ENCODE data around the gene CD9. TPM values are rescaled to one million over a fixed set of nuclear protein-coding genes. Genes with fewer than 3 reads are reported as not detected.

CD9 gene
- total RNA-seq, 2 experiments from 2014 or later = 11.3 to 11.9 TPM

DNA sequence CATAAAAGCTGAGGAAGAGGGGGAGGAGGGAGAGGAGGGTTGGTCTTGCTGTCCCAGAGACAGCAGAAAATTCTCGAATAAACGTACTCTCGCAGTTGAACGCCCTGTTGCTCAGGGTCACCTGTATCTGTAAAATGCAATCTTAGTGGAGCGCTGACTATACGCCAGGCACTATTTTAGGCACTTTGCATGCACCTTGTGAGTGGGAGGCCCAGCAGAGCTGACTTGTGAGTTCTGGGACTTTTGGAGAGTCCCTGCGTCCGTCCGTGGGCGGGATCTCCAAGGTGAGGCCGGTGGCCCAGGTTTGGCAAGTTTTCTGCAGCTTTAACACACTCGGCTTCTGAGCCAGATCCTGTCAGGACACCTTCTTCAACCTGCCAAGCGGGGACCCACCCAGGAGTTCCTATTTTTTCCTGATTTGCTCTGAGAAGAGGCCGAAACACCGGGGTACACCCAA lies 77.8 kb downstream of the CD9 start:
- CTCF ChIA-PET = interaction anchor here (0.5 to 4.6 kb wide), 13 partner anchors 10 to 290 kb away, joined by 3 to 70 read pairs (median 4); partner anchors contain the start of gene CD9
- POLR2A ChIA-PET = interaction anchor here (1.0 kb wide), 1 partner anchor 136 kb away, joined by 3 read pairs; no protein-coding TSS in a partner anchor

DNA sequence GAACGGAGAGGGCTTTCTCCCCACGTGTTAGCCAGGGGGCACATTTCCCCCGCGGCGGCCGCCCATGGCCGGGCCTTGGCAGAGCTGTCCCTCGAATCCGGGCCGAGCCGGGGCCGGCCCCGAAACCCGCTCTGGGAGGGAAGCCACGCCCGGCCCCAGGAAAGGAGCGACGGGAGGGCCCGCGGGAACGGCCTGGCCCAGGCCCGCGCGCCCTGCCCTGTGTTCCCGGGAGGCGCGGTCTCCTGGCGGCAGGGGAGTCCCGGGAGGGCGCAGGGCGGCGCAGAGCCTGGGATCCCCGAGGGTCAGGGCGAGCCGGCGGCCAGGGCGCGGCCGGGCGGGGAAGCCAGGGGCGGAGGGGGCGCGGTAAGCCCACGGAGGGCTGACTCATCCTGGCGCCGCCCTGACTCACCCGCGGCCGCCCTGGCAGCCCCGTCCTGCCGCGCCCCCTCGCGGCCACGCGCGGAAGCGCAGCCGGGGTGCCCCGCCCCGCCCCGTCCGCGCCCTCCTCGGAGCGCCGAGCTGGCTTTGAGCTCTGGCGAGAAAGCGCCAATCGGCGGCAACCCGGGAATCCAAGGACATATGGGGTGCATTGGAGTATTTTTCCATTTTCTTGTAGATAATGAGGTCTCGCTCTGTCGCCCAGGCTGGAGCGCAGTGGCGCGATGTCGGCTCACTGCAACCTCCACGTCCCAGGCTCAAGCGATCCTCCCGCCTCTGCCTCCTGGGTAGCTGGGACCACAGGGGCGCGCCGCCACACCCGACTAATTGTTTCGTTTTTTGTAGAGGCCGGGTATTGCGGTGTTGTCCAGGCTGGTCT lies 78.4 kb downstream of the CD9 start:
- POLR2A ChIA-PET = no interaction called here

DNA sequence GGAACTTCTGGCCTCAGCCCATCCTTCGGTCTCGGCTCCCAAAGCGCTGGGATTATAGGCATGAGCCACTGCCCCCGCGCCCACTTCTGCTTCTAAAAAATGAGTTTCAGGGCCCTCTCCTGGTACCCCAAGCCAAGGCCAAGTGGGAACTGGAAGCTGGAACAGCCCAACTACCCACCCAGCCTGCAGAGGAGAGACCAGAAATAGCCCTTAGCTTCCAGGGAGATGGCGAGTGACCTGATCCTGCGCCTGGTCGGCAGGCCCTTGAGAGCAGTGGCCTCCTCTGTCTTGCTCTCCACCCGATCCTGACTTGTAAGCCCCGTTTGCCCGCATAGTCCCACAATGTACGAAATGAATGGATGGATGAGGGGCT lies 79.0 kb downstream of the CD9 start:
- POLR2A ChIA-PET = no interaction called here

More for the DNA sequence above, 78.4 kb downstream of the CD9 start:
- CTCF ChIA-PET = interaction anchor here (0.5 to 4.6 kb wide), 21 partner anchors 9 to 291 kb away, joined by 3 to 70 read pairs (median 3); partner anchors contain the start of gene CD9

DNA sequence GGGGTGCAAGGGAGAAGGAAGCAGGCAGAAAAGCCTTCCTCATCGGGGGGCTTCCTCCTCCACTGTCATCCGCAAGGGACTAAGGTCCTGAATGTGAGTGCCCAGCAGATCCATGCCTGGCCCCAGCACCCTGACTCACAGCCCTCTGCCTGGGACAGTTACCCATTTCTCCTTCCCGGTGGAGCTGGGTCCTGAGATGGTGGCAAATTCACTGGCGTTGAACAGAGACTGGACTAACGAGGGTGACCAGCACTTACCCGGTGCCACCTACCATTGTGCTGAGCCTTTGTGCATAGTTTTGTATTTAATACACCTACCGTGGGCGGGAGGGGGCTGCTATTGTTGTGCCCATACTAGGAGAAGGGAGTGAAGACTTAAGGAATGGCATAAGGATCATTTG lies 79.4 kb downstream of the CD9 start:
- ChIA-PET CTCF (interaction anchor here (0.8 to 4.6 kb wide), 8 partner anchors 35 to 214 kb away, joined by 3 to 70 read pairs (median 4); partner anchors contain the start of gene CD9), POLR2A (no interaction called here)

More for the DNA sequence above, 79.0 kb downstream of the CD9 start:
- CTCF ChIA-PET = interaction anchor here (0.6 to 4.6 kb wide), 15 partner anchors 9 to 209 kb away, joined by 3 to 70 read pairs (median 3); partner anchors contain the start of gene CD9

DNA sequence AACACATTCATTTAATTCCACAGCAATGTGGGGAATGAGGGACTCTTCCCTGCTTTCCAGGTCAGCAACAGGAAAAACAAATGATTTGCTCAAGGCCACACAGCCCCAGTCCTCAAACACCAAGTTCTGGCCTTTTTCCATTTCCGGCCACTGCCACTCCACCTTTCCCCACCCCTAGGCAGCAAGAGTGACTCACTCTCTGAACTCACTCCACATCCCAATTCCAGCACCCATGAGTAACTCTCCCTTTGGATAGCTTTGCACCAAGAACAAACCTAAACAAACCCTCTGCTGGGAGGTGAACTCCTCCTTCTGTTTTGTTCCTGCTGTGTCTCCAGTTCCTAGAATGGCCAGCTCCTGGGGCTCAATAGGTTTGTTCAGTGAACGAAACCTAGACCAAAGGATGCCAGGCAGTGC lies 79.9 kb downstream of the CD9 start:
- ChIA-PET CTCF (interaction anchor here (0.8 to 4.6 kb wide), 4 partner anchors 67 to 214 kb away, joined by 3 to 70 read pairs (median 4); no protein-coding TSS in a partner anchor), POLR2A (no interaction called here)

DNA sequence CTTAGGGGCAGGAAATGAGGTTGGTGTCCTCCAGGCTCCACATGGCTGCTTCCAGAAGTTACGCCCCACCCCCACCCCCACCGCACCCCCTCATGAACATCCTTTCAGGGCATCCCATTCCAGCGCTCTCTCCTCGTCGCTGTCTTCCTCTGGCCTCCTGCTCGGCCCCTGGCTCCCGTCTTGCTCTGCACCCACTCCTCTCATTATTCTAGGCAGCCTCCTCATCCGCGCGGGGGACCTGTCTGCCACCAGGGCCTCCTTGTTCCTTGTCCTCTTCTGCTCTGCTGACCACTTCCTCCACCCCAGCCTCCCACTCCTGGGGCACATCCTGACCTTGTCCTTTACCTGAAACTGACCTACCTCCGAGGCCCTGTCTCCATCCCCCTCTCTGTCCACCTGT lies 80.5 kb downstream of the CD9 start:
- POLR2A ChIA-PET = no interaction called here
- CTCF ChIA-PET = interaction anchor here (4.6 kb wide), 1 partner anchor 85 kb away, joined by 70 read pairs; no protein-coding TSS in a partner anchor

DNA sequence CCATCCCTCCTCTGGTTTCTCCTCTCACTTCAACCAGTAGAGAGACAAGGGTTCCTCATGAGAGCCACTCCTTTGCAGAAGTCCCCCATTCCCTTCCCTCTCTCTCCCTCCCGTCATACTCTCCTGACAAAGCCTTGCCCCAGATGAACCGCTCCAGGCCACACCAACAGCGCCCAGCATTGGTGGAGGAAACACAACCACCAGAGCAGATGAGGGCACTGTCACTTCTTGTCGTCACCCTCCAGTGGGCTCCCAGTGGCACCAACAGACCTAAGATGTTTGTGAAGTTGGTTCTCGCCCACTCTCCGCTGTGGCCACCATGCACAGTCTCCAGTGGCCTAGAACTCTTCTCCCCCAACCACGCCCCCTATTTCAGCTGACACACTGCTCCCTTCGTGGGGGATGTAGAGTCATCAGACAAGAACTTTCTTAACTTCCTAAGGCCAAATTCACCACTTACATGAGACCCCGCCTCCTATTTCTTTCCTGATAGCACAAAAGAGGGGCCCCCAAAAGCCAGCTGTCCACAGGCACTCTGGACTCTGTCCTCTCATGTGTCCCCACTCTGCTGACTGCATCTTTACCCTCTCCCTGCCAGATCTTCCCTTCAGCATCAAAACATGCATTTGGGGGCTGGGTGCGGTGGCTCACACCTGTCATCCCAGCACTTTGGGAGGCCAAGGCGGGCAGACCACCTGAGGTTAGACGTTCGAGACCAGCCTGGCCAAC lies 81.0 kb downstream of the CD9 start:
- POLR2A ChIA-PET = no interaction called here
- CTCF ChIA-PET = interaction anchor here (5.1 kb wide), 1 partner anchor 84 kb away, joined by 31 read pairs; no protein-coding TSS in a partner anchor

DNA sequence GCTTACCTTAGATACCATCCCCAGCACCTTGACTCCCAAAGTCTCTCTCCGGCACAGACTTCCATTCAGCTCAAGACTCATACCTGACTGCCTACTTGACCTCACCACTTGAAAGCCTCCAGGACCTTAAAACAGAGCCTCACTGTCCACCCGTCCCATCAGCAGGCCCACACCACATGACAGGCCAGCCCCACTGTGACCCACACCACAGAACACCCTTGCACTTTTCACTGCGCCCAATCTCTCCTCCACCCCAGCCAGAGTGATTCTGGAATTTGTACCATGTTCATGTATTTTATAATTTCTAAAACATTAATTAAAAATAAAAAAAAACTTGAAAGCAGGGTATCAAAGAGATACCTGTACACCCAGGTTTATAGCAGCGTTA lies 82.2 kb downstream of the CD9 start:
- ChIA-PET CTCF (interaction anchor here (5.1 kb wide), 1 partner anchor 86 kb away, joined by 31 read pairs; no protein-coding TSS in a partner anchor), POLR2A (no interaction called here)

DNA sequence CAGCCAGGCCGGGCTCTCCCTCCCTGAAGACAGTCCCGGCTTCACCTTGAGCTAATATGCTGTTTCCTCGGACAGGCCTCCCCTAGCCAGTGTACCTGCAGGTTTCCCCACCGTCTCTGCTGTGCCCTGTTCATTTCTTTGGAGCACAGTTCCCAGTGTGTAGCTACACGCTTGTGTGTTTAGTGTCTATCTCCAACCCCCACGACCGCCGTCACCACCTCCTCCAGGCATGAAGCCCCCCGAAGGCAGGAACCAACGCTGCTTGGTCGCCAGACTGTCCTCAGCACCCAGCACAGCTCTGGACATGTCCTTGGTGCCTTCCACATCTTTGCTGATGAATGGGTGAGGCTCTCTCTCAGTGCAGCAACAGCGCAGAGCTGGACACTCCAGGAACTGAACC lies 84.1 kb downstream of the CD9 start:
- POLR2A ChIA-PET = no interaction called here

DNA sequence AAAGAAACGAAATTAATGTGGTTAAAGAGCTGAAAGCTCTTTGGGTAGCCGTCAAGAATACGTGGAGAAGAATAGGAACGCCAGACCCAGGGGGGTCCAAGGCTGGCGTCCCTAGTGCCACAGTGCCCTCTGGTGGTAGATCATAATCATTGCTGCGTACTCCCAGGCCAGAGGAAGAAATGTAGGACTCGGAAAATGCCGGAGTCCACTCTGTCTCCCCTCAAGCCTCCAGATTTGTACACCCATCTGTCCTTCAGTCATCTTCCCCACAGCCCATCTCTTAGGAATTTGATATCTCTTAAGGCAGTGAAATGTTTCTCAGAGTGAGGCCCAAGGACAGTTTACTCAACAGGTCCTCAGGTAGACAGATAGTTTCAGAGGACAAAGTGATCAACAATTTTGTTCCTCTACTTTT lies 84.9 kb downstream of the CD9 start:
- POLR2A ChIA-PET = no interaction called here
- CTCF ChIA-PET = interaction anchor here (0.7 to 5.1 kb wide), 13 partner anchors 9 to 296 kb away, joined by 3 to 31 read pairs (median 3); partner anchors contain the start of gene CD9

More for the DNA sequence above, 84.1 kb downstream of the CD9 start:
- CTCF ChIA-PET = interaction anchor here (0.7 to 5.1 kb wide), 14 partner anchors 8 to 295 kb away, joined by 3 to 31 read pairs (median 3); partner anchors contain the start of gene CD9

DNA sequence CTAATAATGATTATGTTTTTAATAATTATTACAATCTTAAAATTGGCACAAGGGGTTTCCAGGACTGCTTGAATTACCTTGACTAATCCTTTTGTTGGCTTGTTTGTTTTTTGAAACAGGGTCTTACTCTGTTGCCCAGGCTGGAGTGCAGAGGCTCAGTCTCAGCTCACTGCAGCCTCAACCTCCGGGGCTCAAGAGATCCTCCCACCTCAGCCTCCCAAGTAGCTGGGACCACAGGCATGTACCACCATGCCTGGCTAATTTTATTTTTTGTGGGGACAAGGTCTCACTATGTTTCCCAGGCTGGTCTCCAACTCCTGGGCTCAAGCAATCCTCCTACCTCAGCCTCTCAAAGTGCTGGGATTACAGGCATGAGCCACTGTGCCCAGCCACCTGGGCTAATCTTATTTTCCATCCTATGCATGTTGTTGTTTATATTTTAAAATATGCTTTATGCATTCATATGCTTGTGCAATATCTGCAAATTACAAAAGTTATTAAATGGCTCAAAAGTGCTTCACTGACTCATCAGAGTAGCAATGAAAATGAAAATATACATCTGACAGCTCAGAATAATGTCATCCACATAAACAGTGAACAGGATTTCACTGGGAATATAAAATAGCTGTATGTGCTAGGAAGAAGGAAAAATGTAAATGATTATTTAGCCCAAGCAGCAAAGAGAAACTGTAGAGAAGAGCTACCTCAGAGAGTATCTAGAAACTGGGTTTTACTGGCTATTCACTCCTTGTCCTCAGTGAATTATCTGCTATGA lies 85.5 kb downstream of the CD9 start:
- ChIA-PET CTCF (interaction anchor here (1.0 to 5.1 kb wide), 8 partner anchors 10 to 297 kb away, joined by 3 to 31 read pairs (median 3); no protein-coding TSS in a partner anchor), POLR2A (no interaction called here)

Other genes starting within 250 kb of the CD9 start
- under 1 TPM; 0.04 TPM for gene VWF, start 75.7 kb upstream of the CD9 start, total RNA-seq
- gene PLEKHG6, start 110.3 kb downstream of the CD9 start, total RNA-seq = not detected
- 10 to 100 TPM; 60.2 to 62.7 TPM for gene TNFRSF1A, start 141.7 kb downstream of the CD9 start, total RNA-seq
- gene SCNN1A, start 175.2 kb downstream of the CD9 start, total RNA-seq = 1 to 10 TPM; 1.4 to 1.5 TPM
- gene LTBR, start 183.8 kb downstream of the CD9 start, total RNA-seq = 1 to 10 TPM in 1 of 2 experiments, under 1 TPM in 1; 0.82 to 1.2 TPM
- gene CD27, start 244.6 kb downstream of the CD9 start, total RNA-seq = 100 to 1,000 TPM; 133 to 134 TPM

All from activated CD8-positive, alpha-beta memory T cell treated with anti-CD3 and anti-CD28 coated beads for 36 hours (primary cell).